HG03097 (cell line): ENCODE measurements around the gene FOXRED1.
"Not testable (repeated sequence)": the region's sequence is repeated elsewhere in the genome, so short reads cannot be mapped to it uniquely, and the experiment has no call there.

Experiments used
- ATAC-seq: cut with Tn5 transposase; IDR thresholded peaks from one replicate; pipeline ENCODE4 v1.9.1; 2021; ENCODE audit not compliant: unreplicated experiment, low FRiP score

Gene FOXRED1

GRCh38 chr11:126268708-126269579, at the start of gene FOXRED1, which contains the start of gene SRPRA:
Gene FOXRED1 (plus strand): TSS chr11:126269154. CDS start chr11:126269207, 53 bp downstream.
Gene SRPRA (minus strand): TSS chr11:126268895. CDS start chr11:126268804, 91 bp downstream.
- ATAC-seq: peak; percentile 96

- no peak for ATAC-seq
Observed at GRCh38 chr11:126219547-126219946, 49.4 kb upstream of the FOXRED1 start.

GRCh38 chr11:126224647-126225294, 44.2 kb upstream of the FOXRED1 start:
- no peak for ATAC-seq

DNA sequence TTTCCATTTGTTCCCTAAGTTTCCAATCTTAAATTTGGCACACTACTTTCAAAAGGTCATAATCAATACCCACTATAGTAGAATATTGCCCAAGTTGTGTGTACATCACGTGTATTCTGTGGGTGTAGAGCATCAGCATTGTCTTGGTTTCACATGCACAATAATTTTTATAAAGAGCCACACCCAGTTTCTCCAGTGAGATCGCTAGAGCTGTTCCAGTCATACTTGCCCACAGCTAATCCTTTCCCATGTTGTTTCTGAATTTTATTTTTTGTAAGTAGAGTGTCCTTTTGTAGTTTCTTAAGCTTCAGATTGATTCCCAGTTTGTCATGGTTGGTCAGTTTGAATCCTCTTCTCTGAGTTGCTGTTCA, 43.7 kb upstream of the FOXRED1 start:
- no peak for ATAC-seq

GRCh38 chr11:126226334-126227084, 42.4 kb upstream of the FOXRED1 start:
- ATAC-seq: no peak

DNA sequence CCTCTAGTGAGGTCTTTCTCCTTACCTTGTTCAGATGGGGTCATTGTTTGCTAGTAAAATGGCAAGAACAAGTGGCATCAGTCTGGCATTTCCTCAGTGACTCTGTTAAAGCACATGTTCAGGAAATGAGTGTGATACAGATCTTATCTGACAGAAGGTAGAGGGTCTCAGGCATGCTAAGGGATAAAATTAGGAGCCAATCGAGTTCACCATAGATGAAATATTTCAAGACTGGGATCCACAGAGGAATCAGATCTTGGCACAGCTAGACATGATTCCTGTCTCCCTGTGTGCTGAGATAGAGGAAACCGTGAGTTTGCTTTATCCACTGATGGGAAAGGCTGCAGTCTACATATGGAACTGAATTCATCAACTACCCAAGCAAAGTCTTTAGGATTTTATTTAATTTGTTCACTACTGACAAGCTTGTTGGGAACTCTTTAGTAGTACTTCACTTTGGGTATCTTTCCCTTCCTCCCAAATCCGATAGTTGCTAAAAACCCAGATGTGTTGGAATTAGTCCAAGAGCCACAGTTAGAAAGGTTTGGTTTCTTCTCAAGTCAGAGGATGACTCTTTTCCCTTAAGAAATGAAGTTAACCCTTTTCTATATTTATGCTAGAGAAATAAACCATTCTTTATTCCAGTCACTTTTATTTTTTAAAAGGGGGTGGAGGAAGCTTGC, 39.0 kb upstream of the FOXRED1 start:
- ATAC-seq: no peak

DNA sequence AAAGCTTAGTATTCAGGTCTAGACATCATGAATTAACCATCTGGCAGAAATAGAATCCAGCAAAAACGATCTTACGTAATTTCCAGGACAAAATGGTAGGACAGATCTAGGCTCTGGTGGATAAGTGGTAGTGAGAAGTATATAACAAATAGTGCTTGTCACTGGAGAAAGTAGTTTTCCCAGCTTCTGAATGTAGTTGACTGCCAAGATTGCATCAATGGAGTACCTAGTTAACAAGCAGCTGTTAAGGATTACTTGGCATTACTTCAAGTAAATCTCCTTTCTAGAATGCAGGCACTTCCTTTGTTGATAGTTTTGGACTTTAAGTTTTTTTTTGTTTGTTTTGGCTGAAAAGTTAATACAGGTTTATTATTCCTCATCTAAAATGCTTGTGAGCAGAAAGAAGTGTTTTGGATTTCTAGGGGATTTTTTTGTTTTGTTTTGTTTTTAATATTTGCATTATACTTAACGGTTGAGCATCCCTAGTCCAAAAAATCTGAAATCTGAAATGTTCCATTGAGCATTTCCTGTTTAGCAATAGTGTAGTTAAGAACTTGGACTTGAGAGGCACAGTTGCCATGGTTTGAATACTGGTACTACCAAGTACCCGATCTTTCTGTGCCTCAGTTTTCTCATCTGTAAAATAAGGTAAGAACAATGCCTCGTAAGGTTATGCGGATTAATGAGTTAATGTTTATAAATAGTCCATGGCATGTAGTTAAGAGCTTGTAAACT, 37.1 kb upstream of the FOXRED1 start:
- ATAC-seq: no peak

- ATAC-seq: no peak
Observed at GRCh38 chr11:126232683-126233082, 36.3 kb upstream of the FOXRED1 start.

DNA sequence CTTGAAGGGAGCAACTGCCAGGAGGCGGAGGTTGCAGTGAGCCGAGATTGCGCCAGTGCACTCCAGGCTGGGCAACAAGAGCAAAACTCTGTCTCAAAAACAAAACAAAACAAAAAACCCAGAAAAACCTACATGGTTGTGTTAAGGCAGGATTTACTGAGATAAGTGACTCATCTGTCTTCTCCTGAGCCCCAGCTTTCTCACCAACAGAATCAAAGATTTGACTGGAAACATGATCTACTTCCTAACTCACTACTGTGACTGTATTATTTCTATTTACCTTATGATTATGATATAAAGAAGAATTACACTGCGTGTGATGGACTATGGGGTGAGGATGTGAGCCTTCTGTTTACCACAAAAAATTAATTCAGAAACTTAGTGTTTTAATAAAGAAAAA, 35.6 kb upstream of the FOXRED1 start:
- ATAC-seq: no peak

- no peak for ATAC-seq
Observed at GRCh38 chr11:126246636-126247035, 22.3 kb upstream of the FOXRED1 start.

DNA sequence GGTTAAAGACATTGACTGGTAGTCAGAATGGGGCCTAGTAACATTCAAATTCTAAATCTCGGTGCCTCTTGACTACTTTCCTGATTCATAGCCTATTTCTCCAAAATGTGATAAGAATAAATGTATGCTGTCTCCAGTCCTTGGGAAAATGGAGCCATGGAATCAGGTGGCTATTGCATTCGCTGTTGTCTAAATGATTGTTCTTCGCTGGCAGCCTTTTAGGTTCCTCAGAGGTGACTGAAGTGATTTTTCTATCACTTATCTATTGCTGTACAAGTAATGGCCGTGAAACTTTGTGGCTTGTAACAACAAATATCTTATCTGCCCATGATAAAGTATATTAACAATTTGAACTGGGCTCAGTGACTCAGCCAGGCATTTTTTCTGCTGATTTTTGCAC, 15.7 kb upstream of the FOXRED1 start:
- ATAC-seq: no peak

DNA sequence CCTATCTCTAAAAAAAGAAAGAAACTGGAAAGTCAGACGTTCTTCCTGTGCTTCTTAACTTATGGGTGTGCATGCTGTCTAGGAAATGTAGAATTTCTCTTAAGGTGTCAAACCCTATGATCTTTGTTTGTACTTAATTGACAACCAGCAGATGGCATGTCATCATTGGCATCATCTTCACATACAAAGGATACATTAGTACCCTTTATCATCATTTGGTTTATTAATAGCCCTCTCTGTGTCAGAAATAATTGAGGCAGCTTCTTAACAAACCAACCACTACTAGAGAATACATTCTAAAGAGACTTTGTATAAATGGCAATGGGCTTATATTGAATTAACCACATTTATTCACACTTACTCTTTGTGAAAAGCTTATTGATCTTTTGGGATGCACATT, 14.1 kb upstream of the FOXRED1 start:
- ATAC-seq: no peak

GRCh38 chr11:126255507-126255906, 13.4 kb upstream of the FOXRED1 start:
- not testable (repeated sequence) for ATAC-seq

DNA sequence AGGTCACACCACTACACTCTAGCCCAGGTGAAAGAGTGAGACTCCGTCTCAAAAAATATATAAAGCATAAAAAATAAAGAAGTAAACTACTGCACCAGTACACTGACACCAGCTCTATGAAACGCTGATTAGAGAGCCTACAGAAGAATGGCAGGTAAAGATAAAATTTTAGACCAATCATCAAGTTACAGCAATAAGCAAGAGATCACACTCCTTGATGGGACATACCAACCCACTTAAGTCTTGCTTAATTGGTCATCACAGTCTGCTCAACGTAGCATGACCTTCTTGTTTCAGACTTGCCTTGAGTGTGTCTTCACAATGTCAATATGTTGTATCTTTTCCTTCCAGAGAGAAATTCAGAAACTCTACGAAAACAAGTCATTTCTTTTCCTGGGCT, 12.7 kb upstream of the FOXRED1 start:
- ATAC-seq: no peak

GRCh38 chr11:126257144-126257543, 11.8 kb upstream of the FOXRED1 start:
- ATAC-seq: no peak

GRCh38 chr11:126257764-126258163, 11.2 kb upstream of the FOXRED1 start:
- ATAC-seq: no peak

DNA sequence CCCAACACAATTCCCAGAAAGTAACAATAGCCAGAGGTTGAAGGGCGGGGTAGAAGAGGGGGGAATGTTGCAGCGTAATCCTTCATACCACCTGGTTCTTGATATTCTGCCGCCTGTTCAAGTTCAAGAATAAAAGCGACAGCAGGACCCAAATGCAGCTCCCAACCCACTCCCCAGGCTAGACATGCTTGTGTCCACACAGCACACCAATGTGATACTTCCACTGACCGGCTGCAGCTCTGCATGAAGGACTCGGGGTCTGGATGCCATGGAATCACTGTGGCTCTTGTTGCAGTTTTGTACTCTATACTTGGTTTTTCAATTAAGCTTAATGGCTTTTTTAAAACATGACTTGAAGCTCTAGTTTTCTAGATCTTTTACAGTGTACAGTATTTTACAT, 6.7 kb upstream of the FOXRED1 start:
- ATAC-seq: no peak

- ATAC-seq: no peak
Observed at GRCh38 chr11:126263489-126263888, 5.5 kb upstream of the FOXRED1 start.

- no peak for ATAC-seq
Observed at GRCh38 chr11:126265811-126266210, 3.1 kb upstream of the FOXRED1 start.

DNA sequence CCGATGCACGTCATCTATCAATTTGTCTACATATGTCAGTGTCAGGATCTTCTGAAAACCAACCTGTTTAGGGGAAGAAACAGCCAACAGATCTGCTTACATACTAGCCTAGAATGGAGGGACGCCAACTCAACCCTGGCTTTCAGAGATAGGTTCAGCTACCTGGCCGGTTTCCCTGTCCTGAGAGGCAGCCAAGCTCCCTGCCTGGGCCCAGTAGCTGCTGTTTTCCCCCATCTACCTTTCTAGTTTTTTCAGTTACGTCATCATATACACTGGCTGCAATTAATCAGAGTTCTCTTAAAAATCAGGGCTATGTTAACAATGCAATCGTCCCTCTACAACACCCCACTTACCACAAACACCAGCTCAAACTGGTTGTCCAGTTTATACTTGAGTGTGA, 1.3 kb upstream of the FOXRED1 start:
- no peak for ATAC-seq
